WTC11 (cell line): Measurements from ENCODE around the gene DCLK2. TPM values are rescaled to one million over a fixed set of nuclear protein-coding genes. Genes with fewer than 3 reads are reported as not detected.

Experiments
- ATAC-seq: fragments of 200-7000 bp; cut with Tn5 transposase; 2 replicates; pipeline ENCODE4 v1.10.0; 2021; ENCODE audit warnings: mild to moderate bottlenecking, moderate library complexity
- CTCF ChIA-PET: fragments of 300-600 bp; sonication (Branson Sonifier 250); formaldehyde crosslinking; loops from one replicate; lab custom pipeline; 2021; ENCODE audit warnings: antibody characterized with exemption; lab: Charles Lee
- POLR2A ChIA-PET: fragments of 350-600 bp; sonication (Branson Sonifier 250); formaldehyde crosslinking; loops from one replicate; lab custom pipeline; 2021; ENCODE audit warnings: antibody characterized with exemption; lab: Charles Lee
- DNase-seq: peaks from one replicate; pipeline ENCODE4 v3.0.0; 2021; ENCODE audit warnings: low spot score
- H3K27ac Mint-ChIP-seq: 2 replicates; pipeline ENCODE4 v1.8.0; 2021; ENCODE audit warnings: mixed read lengths
- H3K27me3 Mint-ChIP-seq: 2 replicates; pipeline ENCODE4 v1.8.0; 2021; ENCODE audit warnings: low read depth, mild to moderate bottlenecking, moderate library complexity, mixed read lengths
- H3K36me3 Mint-ChIP-seq: 2 replicates; pipeline ENCODE4 v1.8.0; 2021; ENCODE audit warnings: mixed read lengths
- H3K4me1 Mint-ChIP-seq: 2 replicates; pipeline ENCODE4 v1.8.0; 2022; ENCODE audit warnings: mixed read lengths
- H3K4me3 Mint-ChIP-seq: 2 replicates; pipeline ENCODE4 v1.8.0; 2021; ENCODE audit warnings: mild to moderate bottlenecking, moderate library complexity, mixed read lengths
- H3K9me3 Mint-ChIP-seq: 2 replicates; pipeline ENCODE4 v1.8.0; 2021; ENCODE audit warnings: mixed read lengths
- ATF6 ChIP-seq: sonication (generic); formaldehyde crosslinking; IDR thresholded peaks from 2 replicates; pipeline ENCODE4 v1.8.1; 2023; ENCODE audit warnings: mild to moderate bottlenecking, missing genetic modification reagents
- CREB1 ChIP-seq: sonication (generic); formaldehyde crosslinking; IDR thresholded peaks from 2 replicates; pipeline ENCODE4 v1.8.0; 2023; ENCODE audit warnings: mild to moderate bottlenecking, missing genetic modification reagents
- EMX1 ChIP-seq: fragments of 250-450 bp; sonication (Bioruptor Pico); IDR thresholded peaks from 2 replicates; pipeline ENCODE4 v1.8.0; 2021; ENCODE audit warnings: mild to moderate bottlenecking
- FOXJ3 ChIP-seq: sonication (generic); formaldehyde crosslinking; IDR thresholded peaks from 2 replicates; pipeline ENCODE4 v1.9.0; 2021; ENCODE audit warnings: missing genetic modification reagents, mild to moderate bottlenecking, borderline replicate concordance
- FOXK1 ChIP-seq: sonication (generic); formaldehyde crosslinking; IDR thresholded peaks from 2 replicates; pipeline ENCODE4 v1.8.0; 2022; ENCODE audit warnings: mild to moderate bottlenecking, moderate library complexity, missing genetic modification reagents
- GABPB1 ChIP-seq: sonication (generic); formaldehyde crosslinking; IDR thresholded peaks from 2 replicates; pipeline ENCODE4 v1.8.1; 2023; ENCODE audit warnings: mild to moderate bottlenecking, missing genetic modification reagents
- GRHL2 ChIP-seq: fragments of 250-450 bp; sonication (Bioruptor Pico); IDR thresholded peaks from 2 replicates; pipeline ENCODE4 v1.8.0; 2022; ENCODE audit warnings: mild to moderate bottlenecking, moderate library complexity; ENCODE audit not compliant: insufficient replicate concordance, severe bottlenecking
- GTF2I ChIP-seq: fragments of 250-450 bp; sonication (Bioruptor Pico); conservative IDR thresholded peaks from 2 replicates; pipeline ENCODE4 v1.4.0; 2021; ENCODE audit warnings: mild to moderate bottlenecking
- MYBL2 ChIP-seq: sonication (generic); formaldehyde crosslinking; IDR thresholded peaks from 2 replicates; pipeline ENCODE4 v1.8.1; 2023; ENCODE audit warnings: mild to moderate bottlenecking, moderate library complexity, missing genetic modification reagents
- NFE2L1 ChIP-seq: sonication (generic); formaldehyde crosslinking; IDR thresholded peaks from 2 replicates; pipeline ENCODE4 v1.8.1; 2023; ENCODE audit warnings: missing genetic modification reagents
- NR3C1 ChIP-seq: sonication (generic); formaldehyde crosslinking; conservative IDR thresholded peaks from 2 replicates; pipeline ENCODE4 v1.8.1; 2023; ENCODE audit warnings: low read depth, mild to moderate bottlenecking, missing genetic modification reagents
- OVOL2 ChIP-seq: fragments of 250-450 bp; sonication (Bioruptor Pico); IDR thresholded peaks from 2 replicates; pipeline ENCODE4 v1.9.0; 2021; ENCODE audit warnings: mild to moderate bottlenecking, borderline replicate concordance
- PRDM15 ChIP-seq: sonication (generic); formaldehyde crosslinking; IDR thresholded peaks from 2 replicates; pipeline ENCODE4 v1.8.0; 2022; ENCODE audit warnings: missing genetic modification reagents
- SMAD3 ChIP-seq: sonication (generic); formaldehyde crosslinking; IDR thresholded peaks from 2 replicates; pipeline ENCODE4 v1.8.0; 2022; ENCODE audit warnings: missing genetic modification reagents, mild to moderate bottlenecking, borderline replicate concordance
- SP1 ChIP-seq: sonication (generic); formaldehyde crosslinking; conservative IDR thresholded peaks from 2 replicates; pipeline ENCODE4 v1.8.1; 2022; ENCODE audit warnings: missing genetic modification reagents
- TCF7 ChIP-seq: sonication (generic); formaldehyde crosslinking; IDR thresholded peaks from 2 replicates; pipeline ENCODE4 v1.8.0; 2022; ENCODE audit warnings: mild to moderate bottlenecking, low read depth, missing genetic modification reagents, moderate library complexity
- TEAD1 ChIP-seq: sonication (generic); formaldehyde crosslinking; IDR thresholded peaks from 2 replicates; pipeline ENCODE4 v1.8.0; 2022; ENCODE audit warnings: mild to moderate bottlenecking, missing genetic modification reagents
- TP53 ChIP-seq: sonication (generic); formaldehyde crosslinking; IDR thresholded peaks from 2 replicates; pipeline ENCODE4 v1.8.1; 2023; ENCODE audit warnings: mild to moderate bottlenecking, missing genetic modification reagents
- USF1 ChIP-seq: sonication (generic); formaldehyde crosslinking; IDR thresholded peaks from 2 replicates; pipeline ENCODE4 v1.8.0; 2022; ENCODE audit warnings: mild to moderate bottlenecking, missing genetic modification reagents
- ZBTB21 ChIP-seq: sonication (generic); formaldehyde crosslinking; IDR thresholded peaks from 2 replicates; pipeline ENCODE4 v1.8.1; 2023; ENCODE audit warnings: mild to moderate bottlenecking, missing genetic modification reagents, borderline replicate concordance
- ZNF671 ChIP-seq: fragments of 250-450 bp; sonication (Bioruptor Pico); IDR thresholded peaks from 2 replicates; pipeline ENCODE4 v1.8.0; 2021; ENCODE audit warnings: mild to moderate bottlenecking
- total RNA-seq: library from RNA; stranded (reverse); gene quantifications from 3 replicates; pipeline ENCODE4 v1.2.3, GENCODE V29; 2021
- TF ChIP-seq, protein P1 (sequence below): sonication (generic); formaldehyde crosslinking; IDR thresholded peaks from 2 replicates; pipeline ENCODE4 v1.8.0; 2022; ENCODE audit warnings: mild to moderate bottlenecking, missing genetic modification reagents
- TF ChIP-seq, protein P2 (sequence below): fragments of 250-450 bp; sonication (Bioruptor Pico); IDR thresholded peaks from 2 replicates; pipeline ENCODE4 v1.9.0; 2021; ENCODE audit warnings: mild to moderate bottlenecking
- TF ChIP-seq, protein P3 (sequence below): sonication (generic); formaldehyde crosslinking; IDR thresholded peaks from 2 replicates; pipeline ENCODE4 v1.8.1; 2023; ENCODE audit warnings: mild to moderate bottlenecking, missing genetic modification reagents, moderate library complexity

DCLK2 gene
- total RNA-seq, 1 experiment from 2014 or later: 0.17 TPM

GRCh38 chr4:150082241-150082640, 4.0 kb downstream of the DCLK2 start:
- Mint-ChIP-seq H3K4me3 (no peak overlapping the region), H3K9me3 (peaks cover 3% of the 10 kb centered on the region; the same call in 1 of the 2 replicates), H3K4me1 (peaks cover 7% of the 10 kb centered on the region; the same call in 1 of the 2 replicates), H3K36me3 (no peaks in the 10 kb centered on the region), H3K27ac (no peak overlapping the region), H3K27me3 (peaks cover 52% of the 10 kb centered on the region)
- DNase-seq (no peak), ATAC-seq (no peak)
- POLR2A ChIA-PET: no interaction called here
- TF ChIP-seq ZNF671 (CRISPR knock-in tag) (no peak), GTF2I (no peak), EMX1 (no peak), FOXJ3 (CRISPR knock-in tag) (no peak), TEAD1 (CRISPR knock-in tag) (no peak), NR3C1 (no peak), SMAD3 (CRISPR knock-in tag) (no peak), ZBTB21 (no peak)
- TF ChIP-seq, protein P1, sequence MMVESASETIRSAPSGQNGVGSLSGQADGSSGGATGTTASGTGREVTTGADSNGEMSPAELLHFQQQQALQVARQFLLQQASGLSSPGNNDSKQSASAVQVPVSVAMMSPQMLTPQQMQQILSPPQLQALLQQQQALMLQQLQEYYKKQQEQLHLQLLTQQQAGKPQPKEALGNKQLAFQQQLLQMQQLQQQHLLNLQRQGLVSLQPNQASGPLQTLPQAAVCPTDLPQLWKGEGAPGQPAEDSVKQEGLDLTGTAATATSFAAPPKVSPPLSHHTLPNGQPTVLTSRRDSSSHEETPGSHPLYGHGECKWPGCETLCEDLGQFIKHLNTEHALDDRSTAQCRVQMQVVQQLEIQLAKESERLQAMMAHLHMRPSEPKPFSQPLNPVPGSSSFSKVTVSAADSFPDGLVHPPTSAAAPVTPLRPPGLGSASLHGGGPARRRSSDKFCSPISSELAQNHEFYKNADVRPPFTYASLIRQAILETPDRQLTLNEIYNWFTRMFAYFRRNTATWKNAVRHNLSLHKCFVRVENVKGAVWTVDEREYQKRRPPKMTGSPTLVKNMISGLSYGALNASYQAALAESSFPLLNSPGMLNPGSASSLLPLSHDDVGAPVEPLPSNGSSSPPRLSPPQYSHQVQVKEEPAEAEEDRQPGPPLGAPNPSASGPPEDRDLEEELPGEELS (CRISPR knock-in tag): no peak
- CTCF ChIA-PET: no interaction called here

GRCh38 chr4:150087006-150087405, 8.8 kb downstream of the DCLK2 start:
- Mint-ChIP-seq H3K36me3 (no peaks in the 10 kb centered on the region), H3K4me1 (no peaks in the 10 kb centered on the region), H3K27me3 (peaks cover 10% of the 10 kb centered on the region), H3K4me3 (no peak overlapping the region), H3K27ac (no peak overlapping the region), H3K9me3 (peaks cover 3% of the 10 kb centered on the region; the same call in 1 of the 2 replicates)
- ChIA-PET CTCF (no interaction called here), POLR2A (no interaction called here)
- no peak for DNase-seq
- TF ChIP-seq CREB1 (CRISPR knock-in tag): no peak
- no peak for TF ChIP-seq GRHL2
- TF ChIP-seq MYBL2: no peak
- no peak for TF ChIP-seq NFE2L1 (CRISPR knock-in tag)
- no peak for ATAC-seq

GRCh38 chr4:150089732-150090131, 11.5 kb downstream of the DCLK2 start:
- ChIA-PET CTCF (no interaction called here), POLR2A (no interaction called here)
- ATAC-seq: no peak
- H3K27ac Mint-ChIP-seq: no peak overlapping the region
- H3K4me1 Mint-ChIP-seq: no peaks in the 10 kb centered on the region
- no peak overlapping the region for H3K4me3 Mint-ChIP-seq
- peaks cover 3% of the 10 kb centered on the region; the same call in 1 of the 2 replicates for H3K9me3 Mint-ChIP-seq
- no peak for DNase-seq
- H3K27me3 Mint-ChIP-seq: no peaks in the 10 kb centered on the region
- H3K36me3 Mint-ChIP-seq: no peaks in the 10 kb centered on the region
- TF ChIP-seq FOXK1 (CRISPR knock-in tag) (no peak), USF1 (CRISPR knock-in tag) (no peak), SP1 (CRISPR knock-in tag) (no peak), TP53 (no peak), GABPB1 (CRISPR knock-in tag) (no peak), TCF7 (CRISPR knock-in tag) (no peak), ZBTB21 (no peak), OVOL2 (CRISPR knock-in tag) (no peak), ATF6 (CRISPR knock-in tag) (no peak), PRDM15 (CRISPR knock-in tag) (no peak)
- TF ChIP-seq, protein P2, sequence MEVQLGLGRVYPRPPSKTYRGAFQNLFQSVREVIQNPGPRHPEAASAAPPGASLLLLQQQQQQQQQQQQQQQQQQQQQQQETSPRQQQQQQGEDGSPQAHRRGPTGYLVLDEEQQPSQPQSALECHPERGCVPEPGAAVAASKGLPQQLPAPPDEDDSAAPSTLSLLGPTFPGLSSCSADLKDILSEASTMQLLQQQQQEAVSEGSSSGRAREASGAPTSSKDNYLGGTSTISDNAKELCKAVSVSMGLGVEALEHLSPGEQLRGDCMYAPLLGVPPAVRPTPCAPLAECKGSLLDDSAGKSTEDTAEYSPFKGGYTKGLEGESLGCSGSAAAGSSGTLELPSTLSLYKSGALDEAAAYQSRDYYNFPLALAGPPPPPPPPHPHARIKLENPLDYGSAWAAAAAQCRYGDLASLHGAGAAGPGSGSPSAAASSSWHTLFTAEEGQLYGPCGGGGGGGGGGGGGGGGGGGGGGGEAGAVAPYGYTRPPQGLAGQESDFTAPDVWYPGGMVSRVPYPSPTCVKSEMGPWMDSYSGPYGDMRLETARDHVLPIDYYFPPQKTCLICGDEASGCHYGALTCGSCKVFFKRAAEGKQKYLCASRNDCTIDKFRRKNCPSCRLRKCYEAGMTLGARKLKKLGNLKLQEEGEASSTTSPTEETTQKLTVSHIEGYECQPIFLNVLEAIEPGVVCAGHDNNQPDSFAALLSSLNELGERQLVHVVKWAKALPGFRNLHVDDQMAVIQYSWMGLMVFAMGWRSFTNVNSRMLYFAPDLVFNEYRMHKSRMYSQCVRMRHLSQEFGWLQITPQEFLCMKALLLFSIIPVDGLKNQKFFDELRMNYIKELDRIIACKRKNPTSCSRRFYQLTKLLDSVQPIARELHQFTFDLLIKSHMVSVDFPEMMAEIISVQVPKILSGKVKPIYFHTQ: no peak
- TF ChIP-seq, protein P3, sequence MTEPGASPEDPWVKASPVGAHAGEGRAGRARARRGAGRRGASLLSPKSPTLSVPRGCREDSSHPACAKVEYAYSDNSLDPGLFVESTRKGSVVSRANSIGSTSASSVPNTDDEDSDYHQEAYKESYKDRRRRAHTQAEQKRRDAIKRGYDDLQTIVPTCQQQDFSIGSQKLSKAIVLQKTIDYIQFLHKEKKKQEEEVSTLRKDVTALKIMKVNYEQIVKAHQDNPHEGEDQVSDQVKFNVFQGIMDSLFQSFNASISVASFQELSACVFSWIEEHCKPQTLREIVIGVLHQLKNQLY (CRISPR knock-in tag): no peak
